MM.1S (cell line): ENCODE data around the gene ZNF304.

ENCODE experiments used
- DNase-seq: peaks from one replicate; pipeline ENCODE4 v3.0.0-alpha.2; 2015
- H2AFZ ChIP-seq: fragments of 300-600 bp; sonication (generic); 2 replicates; pipeline ENCODE4 v1.6.0; 2016; ENCODE audit warnings: antibody characterized with exemption, low read length
- H3F3A ChIP-seq: fragments of 300-600 bp; sonication (generic); 2 replicates; pipeline ENCODE4 v1.6.1; 2016; ENCODE audit warnings: mild to moderate bottlenecking, antibody characterized with exemption, low read length, moderate library complexity, mixed read lengths; ENCODE audit not compliant: insufficient read depth
- H3K27ac ChIP-seq: fragments of 300-600 bp; sonication (generic); 2 replicates; pipeline ENCODE4 v1.5.1; 2016; ENCODE audit warnings: mild to moderate bottlenecking, low read length
- H3K27me3 ChIP-seq: fragments of 300-600 bp; sonication (generic); replicated peaks from 2 replicates; pipeline ENCODE4 v1.6.0; 2016; ENCODE audit warnings: low read length; ENCODE audit not compliant: insufficient read depth
- H3K36me3 ChIP-seq: fragments of 300-600 bp; sonication (generic); replicated peaks from 2 replicates; pipeline ENCODE4 v1.6.1; 2016; ENCODE audit warnings: mild to moderate bottlenecking, low read length, mixed read lengths; ENCODE audit not compliant: insufficient read depth
- H3K4me1 ChIP-seq: fragments of 300-600 bp; sonication (generic); 2 replicates; pipeline ENCODE4 v1.6.1; 2016; ENCODE audit warnings: low read length, mixed read lengths
- H3K4me2 ChIP-seq: fragments of 300-600 bp; sonication (generic); 2 replicates; pipeline ENCODE4 v1.6.0; 2016; ENCODE audit warnings: low read depth, low read length
- H3K4me3 ChIP-seq: fragments of 300-600 bp; sonication (generic); 2 replicates; pipeline ENCODE4 v1.5.1; 2016; ENCODE audit warnings: low read length, mixed read lengths
- H3K79me2 ChIP-seq: fragments of 300-600 bp; sonication (generic); 2 replicates; pipeline ENCODE4 v1.6.1; 2016; ENCODE audit warnings: mixed run types, low read length, mixed read lengths
- H3K9ac ChIP-seq: fragments of 300-600 bp; sonication (generic); 2 replicates; pipeline ENCODE4 v1.6.1; 2016; ENCODE audit warnings: low read length, mixed read lengths
- H3K9me2 ChIP-seq: fragments of 300-600 bp; sonication (generic); replicated peaks from 2 replicates; pipeline ENCODE4 v1.6.1; 2016; ENCODE audit warnings: mild to moderate bottlenecking, low read length, mixed read lengths; ENCODE audit not compliant: insufficient read depth
- H3K9me3 ChIP-seq: fragments of 300-600 bp; sonication (generic); replicated peaks from 2 replicates; pipeline ENCODE4 v1.6.1; 2016; ENCODE audit warnings: mild to moderate bottlenecking, low read length, mixed read lengths; ENCODE audit not compliant: insufficient read depth
- H4K20me1 ChIP-seq: fragments of 300-600 bp; sonication (generic); 2 replicates; pipeline ENCODE4 v1.6.1; 2016; ENCODE audit warnings: mild to moderate bottlenecking, low read length, moderate library complexity, mixed read lengths; ENCODE audit not compliant: insufficient read depth
- EZH2 ChIP-seq: fragments of 300-600 bp; sonication (generic); optimal IDR thresholded peaks from 2 replicates; pipeline ENCODE3; 2017; ENCODE audit warnings: low read depth, mild to moderate bottlenecking, antibody characterized with exemption, low read length, mixed read lengths
- EZH2phosphoT487 ChIP-seq: fragments of 300-600 bp; sonication (generic); IDR thresholded peaks from 2 replicates; pipeline ENCODE4 v1.6.1; 2018; ENCODE audit warnings: antibody characterized with exemption, low read length
- TF ChIP-seq, protein P1 (sequence below): fragments of 300-600 bp; sonication (generic); IDR thresholded peaks from 2 replicates; pipeline ENCODE4 v1.5.1; 2016; ENCODE audit warnings: antibody characterized with exemption, low read length, mixed read lengths

Gene ZNF304

DNA sequence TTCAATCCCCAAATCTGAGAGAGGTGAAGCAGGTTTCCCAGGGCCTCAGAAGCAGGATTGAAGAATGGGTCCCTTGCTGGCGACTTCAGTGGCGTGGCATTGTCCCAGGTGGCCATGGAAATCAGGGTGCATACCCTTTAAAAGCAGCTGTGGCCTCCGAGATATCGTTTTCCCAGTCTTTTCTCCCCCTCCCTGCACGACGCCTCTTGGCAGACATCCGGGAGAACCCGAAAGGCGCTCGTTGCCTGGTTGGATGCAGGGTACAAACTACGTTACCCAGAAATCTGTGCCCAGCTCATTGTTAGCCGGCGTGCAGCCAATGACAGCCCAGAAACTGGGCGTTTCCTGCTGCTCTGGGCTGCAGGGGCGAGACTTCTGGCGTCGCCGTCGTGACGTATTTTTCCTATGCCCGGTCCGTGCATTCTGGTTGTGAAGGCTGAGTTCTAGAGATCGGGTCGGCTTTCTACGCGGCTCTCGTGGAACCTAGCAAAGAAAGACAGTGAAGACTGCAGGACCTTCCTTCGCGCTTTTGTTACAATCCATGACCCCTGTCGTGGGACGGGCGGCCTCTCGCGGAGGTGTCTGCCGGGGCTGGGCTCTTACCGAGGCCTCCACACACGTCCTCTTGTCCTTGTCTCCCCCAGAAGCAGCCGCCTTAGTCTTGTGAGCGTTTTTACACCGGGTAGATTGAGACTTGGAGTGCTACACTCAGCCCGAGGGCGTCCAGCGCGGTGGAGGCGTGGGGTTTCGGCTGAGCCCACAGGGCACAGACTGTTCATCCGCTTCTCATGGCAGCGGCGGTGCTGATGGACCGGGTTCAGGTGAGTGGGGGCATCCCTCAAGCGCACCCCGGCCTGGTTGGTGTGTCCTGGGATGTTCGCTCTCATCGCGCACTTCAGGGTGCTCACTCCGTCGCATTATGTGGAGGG lies at the start of gene ZNF304:
Gene ZNF304, plus strand, starts transcription at position 395 of the 929 bp plus-strand sequence. Its CDS starts 394 bp downstream, at position 789.
- Histone ChIP-seq H2AFZ (peak within 1 kb of the TSS; percentile 76), H3K27ac (peak within 1 kb of the TSS; percentile 32; the same call in 1 of the 2 replicates), H3K36me3 (peaks cover 9% of the 10 kb centered on the region), H3K4me2 (peak within 1 kb of the TSS; percentile 90), H3K79me2 (peaks cover 25% of the 10 kb centered on the region), H3F3A (no peaks in the 10 kb centered on the region), H3K27me3 (no peaks in the 10 kb centered on the region), H3K9me3 (no peaks in the 10 kb centered on the region), H4K20me1 (no peaks in the 10 kb centered on the region), H3K9ac (peak within 1 kb of the TSS; percentile 78), H3K4me3 (peak within 1 kb of the TSS; percentile 91), H3K9me2 (no peaks in the 10 kb centered on the region), H3K4me1 (peaks cover 5% of the 10 kb centered on the region)
- TF ChIP-seq, protein P1, sequence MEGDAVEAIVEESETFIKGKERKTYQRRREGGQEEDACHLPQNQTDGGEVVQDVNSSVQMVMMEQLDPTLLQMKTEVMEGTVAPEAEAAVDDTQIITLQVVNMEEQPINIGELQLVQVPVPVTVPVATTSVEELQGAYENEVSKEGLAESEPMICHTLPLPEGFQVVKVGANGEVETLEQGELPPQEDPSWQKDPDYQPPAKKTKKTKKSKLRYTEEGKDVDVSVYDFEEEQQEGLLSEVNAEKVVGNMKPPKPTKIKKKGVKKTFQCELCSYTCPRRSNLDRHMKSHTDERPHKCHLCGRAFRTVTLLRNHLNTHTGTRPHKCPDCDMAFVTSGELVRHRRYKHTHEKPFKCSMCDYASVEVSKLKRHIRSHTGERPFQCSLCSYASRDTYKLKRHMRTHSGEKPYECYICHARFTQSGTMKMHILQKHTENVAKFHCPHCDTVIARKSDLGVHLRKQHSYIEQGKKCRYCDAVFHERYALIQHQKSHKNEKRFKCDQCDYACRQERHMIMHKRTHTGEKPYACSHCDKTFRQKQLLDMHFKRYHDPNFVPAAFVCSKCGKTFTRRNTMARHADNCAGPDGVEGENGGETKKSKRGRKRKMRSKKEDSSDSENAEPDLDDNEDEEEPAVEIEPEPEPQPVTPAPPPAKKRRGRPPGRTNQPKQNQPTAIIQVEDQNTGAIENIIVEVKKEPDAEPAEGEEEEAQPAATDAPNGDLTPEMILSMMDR: no peak
- TF ChIP-seq EZH2: no peak
- no peak for TF ChIP-seq EZH2phosphoT487
- DNase-seq: peak; percentile 95

DNA sequence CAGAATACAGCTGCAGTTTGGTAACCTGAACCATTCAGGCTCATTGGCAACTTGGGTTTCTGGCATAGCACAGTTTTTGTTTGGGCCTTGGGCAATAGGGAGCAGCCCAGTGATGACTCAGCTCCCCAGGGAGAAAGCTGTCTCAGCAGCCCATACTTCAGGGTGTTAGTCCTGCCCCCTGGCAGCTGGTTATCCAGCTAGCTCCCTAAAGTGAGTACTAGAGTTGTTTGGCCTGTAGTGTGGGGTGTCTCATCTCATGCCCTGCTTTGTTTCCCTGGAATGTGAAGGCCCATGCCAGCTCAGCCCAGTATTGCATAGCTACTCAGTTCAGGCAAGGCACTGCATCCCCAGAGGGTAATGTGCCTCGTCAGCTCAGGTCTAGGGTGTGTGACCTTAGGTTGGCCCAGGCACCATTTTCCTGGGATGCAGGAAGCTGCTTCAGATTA lies 49.0 kb upstream of the ZNF304 start:
- Histone ChIP-seq H3K4me3 (no peak overlapping the region), H4K20me1 (peaks cover 5% of the 10 kb centered on the region; the same call in 1 of the 2 replicates), H3K27me3 (no peaks in the 10 kb centered on the region), H3K9me2 (no peaks in the 10 kb centered on the region), H3K79me2 (peaks cover 63% of the 10 kb centered on the region), H3K4me1 (peaks cover 9% of the 10 kb centered on the region), H3K27ac (peak overlapping the region; percentile 17; the same call in 1 of the 2 replicates), H2AFZ (no peak overlapping the region), H3K9me3 (no peaks in the 10 kb centered on the region), H3K4me2 (no peak overlapping the region), H3K36me3 (peaks cover 11% of the 10 kb centered on the region; the same call in 1 of the 2 replicates), H3F3A (peaks cover 10% of the 10 kb centered on the region), H3K9ac (no peak overlapping the region)
- TF ChIP-seq, protein P1: no peak
- TF ChIP-seq EZH2phosphoT487: no peak
- TF ChIP-seq EZH2: no peak
- no peak for DNase-seq

DNA sequence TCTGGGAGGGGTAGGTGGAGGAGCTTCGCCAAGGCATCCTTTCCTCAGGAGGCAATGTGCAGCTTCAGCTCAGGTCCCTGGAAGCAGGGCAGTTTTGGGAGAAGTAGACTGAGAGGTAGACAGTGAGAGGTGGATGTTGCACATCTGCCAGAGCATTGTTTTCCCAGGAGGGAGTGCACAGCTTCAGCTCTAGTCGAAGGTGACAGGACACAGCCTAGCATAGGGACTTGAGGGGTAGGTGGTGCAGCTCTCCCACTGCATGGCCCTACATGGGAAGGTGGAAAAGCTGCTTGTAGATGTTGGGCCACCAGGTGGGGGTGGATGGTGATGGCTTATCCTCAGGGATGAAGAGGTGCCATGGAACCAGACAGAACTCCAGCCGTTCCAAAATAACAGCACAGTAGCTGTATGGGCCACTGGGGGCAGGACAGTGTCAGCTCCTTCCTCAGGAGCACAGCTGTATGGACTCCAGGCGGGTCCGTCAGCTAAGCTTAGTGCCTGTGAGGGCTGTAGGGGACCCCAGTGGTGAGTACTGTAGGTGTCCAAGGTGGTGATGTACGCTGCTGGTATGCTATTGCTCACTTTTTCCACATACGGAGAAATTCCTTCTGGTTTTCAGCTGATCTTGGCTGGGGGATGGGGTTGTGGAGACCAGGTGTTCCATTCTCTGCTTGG lies 48.2 kb upstream of the ZNF304 start:
- peaks cover 11% of the 10 kb centered on the region; the same call in 1 of the 2 replicates for H3K36me3 ChIP-seq
- H3F3A ChIP-seq: peaks cover 10% of the 10 kb centered on the region
- H3K4me2 ChIP-seq: no peak overlapping the region
- H3K4me3 ChIP-seq: no peak overlapping the region
- H3K27me3 ChIP-seq: no peaks in the 10 kb centered on the region
- no peaks in the 10 kb centered on the region for H3K9me2 ChIP-seq
- H4K20me1 ChIP-seq: peaks cover 5% of the 10 kb centered on the region; the same call in 1 of the 2 replicates
- no peak overlapping the region for H3K27ac ChIP-seq
- H3K9me3 ChIP-seq: no peaks in the 10 kb centered on the region
- TF ChIP-seq EZH2 (no peak), EZH2phosphoT487 (no peak)
- TF ChIP-seq, protein P1: no peak
- no peak overlapping the region for H3K9ac ChIP-seq
- peaks cover 55% of the 10 kb centered on the region for H3K79me2 ChIP-seq
- H3K4me1 ChIP-seq: peaks cover 9% of the 10 kb centered on the region
- DNase-seq: no peak
- no peak overlapping the region for H2AFZ ChIP-seq
